HL-60/S4 (cell line): ENCODE data around the gene PPBP.
"Not testable (repeated sequence)": the region's sequence is repeated elsewhere in the genome, so short reads cannot be mapped to it uniquely, and the experiment has no call there.

Experiments
- in situ Hi-C: fragments of 300-500 bp; cut with MboI; formaldehyde crosslinking; loops from 2 replicates; pipeline ENCODE4 v1.14.3; 2022; ENCODE audit warnings: low sequenced_read_pairs

PPBP gene

DNA sequence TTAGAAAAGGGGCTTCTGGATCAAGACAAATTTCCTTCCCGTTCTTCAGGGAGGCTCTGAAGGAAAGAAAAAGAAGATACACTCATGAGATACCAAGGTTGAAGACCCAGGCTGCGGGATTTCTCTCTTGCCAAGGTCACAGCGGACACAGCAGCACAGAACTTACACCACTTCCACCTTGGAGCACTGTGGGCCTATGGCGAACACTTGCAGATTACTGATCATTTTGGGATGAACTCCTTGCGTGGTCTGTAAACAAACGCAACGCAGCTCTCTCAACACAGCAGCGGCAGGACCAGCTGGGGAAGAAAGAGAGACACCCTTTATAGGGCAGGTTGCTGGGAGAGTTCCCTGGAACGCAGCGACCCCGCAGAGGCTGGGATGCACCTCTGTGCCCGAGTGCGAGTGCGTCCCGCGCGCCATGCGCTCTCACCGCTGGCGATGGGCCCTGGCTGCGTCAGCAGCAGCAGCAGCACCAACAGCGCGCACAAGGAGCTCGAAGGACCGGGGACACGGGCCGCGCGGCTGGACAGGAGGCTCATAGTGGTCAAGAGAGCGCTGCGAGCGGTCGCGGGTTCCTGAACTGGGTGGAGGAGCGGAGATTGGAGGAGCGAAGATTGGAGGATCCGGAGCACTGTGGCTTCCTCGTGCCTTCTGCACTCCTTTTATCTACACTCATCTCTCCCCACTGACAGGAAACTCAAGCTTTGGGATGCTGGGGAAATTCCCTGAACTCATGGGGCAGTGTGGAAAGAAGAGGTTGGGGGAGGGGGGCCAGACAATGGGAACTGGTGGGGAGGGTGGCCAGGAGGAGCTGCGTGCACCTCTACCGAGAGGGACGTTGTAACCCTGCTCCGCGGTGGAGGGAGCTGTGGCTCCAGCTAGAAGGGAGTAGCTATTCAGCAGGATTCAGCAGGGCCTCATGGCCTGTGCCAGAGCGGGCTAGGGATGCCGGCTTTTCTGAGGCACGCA lies 10.3 kb upstream of the PPBP start, which contains the start of gene CXCL5:
TSS of gene CXCL5 (minus strand) at position 638 of the 972 bp plus-strand sequence. CDS start at position 542, 96 bp downstream.
- in situ Hi-C loops: no loop called here

DNA sequence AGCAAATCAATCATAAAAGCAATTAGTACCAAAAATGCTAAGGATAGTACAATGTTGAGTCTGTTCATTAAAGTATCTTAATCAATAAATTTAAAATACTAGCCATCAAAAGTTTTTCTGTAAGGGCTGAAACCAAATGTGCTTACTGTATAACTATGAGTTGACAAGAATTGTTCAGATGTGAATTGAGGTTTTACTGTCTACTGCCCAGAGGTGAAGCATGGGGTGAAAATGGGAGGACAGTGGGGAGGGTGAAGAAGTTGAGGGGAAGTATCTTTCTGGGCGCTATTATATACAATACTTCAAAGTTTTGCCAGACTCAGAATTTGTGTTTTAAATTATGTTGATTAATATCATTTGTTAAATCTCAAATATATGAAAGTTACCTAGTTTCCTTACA lies 4.1 kb upstream of the PPBP start:
- in situ Hi-C loops: no loop called here

GRCh38 chr4:73991742-73992000 lies 3.7 kb upstream of the PPBP start:
- in situ Hi-C loops: no loop called here

GRCh38 chr4:73990988-73991741 lies 3.2 kb upstream of the PPBP start:
- in situ Hi-C loops: no loop called here

- in situ Hi-C loops: no loop called here
Observed at GRCh38 chr4:73989928-73990327, 1.9 kb upstream of the PPBP start.

- in situ Hi-C loops: no loop called here
Observed at GRCh38 chr4:73989031-73989430, 1.0 kb upstream of the PPBP start.

DNA sequence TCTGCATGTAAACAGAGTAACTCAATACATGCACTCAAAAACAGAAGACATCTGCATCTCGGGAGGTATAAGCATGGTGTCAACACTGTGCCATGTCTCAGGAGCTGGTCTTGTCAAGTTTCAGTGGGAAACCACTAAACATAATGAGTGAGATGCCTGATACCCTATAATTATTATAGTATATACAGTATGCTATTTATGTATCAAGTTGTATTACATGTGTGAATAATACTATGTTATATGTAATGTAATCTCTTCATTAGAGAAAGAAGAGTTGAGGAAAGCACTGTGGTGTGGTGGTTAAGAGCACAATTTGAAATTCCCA lies 2.5 kb downstream of the PPBP start:
- in situ Hi-C loops: no loop called here

- in situ Hi-C loops: no loop called here
Observed at GRCh38 chr4:73984736-73985527, 3.1 kb downstream of the PPBP start.

DNA sequence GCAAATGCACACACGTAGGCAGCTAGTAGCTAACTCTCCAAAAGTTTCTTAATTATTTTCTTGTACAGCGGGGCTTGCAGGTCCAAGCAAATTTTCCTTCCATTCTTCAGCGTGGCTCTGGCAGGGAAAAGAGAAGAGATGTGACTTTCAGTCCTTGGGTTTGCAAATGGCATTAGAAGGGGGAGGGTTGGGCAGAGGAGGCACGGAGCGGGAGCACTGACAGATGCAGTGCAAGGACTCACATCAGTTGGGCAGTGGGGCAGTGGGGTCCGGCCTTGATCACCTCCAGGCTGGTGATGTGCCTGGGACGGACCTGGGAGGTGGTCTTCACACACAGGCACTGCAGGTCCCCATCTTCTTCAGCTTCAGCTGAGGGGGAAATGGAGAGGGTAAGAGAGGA lies 6.8 kb downstream of the PPBP start:
- in situ Hi-C loops: not testable (repeated sequence)

- in situ Hi-C loops: no loop called here
Observed at GRCh38 chr4:73979407-73979957, 8.5 kb downstream of the PPBP start.

GRCh38 chr4:73978886-73979285 lies 9.1 kb downstream of the PPBP start:
- in situ Hi-C loops: no loop called here

DNA sequence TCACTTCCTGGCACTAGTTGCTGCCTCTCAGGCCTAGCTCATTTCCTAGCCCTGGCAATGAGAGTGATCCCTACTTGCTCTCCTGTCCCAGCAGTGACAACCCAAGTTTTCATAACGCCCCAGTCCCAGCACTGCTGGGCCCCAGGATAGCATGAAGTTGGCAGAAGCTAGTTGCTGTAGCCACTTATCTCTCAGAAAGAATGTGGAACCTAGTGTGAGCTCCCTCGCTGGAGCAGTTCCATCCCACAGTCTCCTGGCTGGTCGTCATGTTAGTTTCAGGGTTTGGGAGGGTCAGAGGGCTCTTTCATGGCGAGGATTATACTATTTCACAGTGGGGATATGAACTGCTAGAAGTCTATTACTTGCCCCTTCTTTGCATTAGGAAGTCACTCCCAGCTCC lies 11.3 kb downstream of the PPBP start:
- in situ Hi-C loops: no loop called here

GRCh38 chr4:73976217-73976616 lies 11.8 kb downstream of the PPBP start:
- in situ Hi-C loops: no loop called here

GRCh38 chr4:73974352-73974751 lies 13.6 kb downstream of the PPBP start:
- in situ Hi-C loops: no loop called here

DNA sequence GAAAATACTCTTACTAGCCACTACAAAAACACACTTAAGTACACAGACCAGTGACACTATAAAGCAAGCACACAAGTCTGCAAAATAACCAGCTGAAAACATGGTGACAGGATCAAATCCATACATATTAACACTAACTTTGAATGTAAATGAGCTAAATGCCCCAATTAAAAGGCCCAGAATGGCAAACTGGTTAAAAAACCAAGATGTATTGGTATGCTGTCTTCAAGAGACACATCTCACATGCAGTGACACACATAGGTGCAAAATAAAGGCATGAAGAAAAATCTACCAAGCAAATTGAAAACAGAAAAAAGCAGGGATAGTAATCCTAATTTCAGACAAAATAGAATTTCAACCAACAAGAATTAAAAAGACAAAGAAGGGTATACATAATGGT lies 17.0 kb downstream of the PPBP start:
- in situ Hi-C loops: no loop called here

DNA sequence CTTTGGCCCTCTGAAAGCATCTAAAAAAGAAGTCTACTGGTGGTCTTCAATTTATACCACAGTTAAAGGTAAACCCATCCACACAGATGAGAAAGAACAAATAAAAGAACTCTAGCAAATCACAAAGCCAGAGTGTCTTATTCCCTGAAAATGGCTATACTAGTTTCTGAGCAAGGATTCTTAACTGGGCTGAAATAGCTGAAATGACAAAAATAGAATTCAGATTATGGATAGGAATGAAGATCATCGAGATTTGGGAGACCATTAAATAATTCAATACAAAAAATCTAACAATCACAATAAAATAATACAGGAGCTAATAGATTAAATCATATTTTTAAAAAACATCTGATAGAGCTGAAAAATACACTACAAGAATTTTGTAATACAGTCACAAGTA lies 18.0 kb downstream of the PPBP start:
- in situ Hi-C loops: no loop called here

DNA sequence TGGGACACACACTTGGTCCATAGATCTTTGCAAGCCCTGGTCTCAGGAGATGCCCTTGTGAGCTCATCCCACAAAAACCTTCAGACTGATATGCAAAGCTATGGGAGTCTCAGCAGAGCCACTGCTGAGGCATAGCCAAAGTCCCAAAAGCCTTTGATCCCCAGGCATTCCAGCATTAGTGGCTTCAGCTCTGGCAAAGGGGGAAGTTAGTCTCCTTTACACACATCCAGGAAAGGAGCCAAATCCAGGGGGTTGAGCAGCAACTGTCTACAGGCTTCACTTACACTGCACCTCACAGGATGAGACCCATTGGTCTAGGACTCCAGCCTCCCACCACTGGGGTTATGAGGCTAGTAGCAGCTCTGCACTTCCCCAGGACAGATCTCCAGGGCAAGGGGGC lies 20.1 kb downstream of the PPBP start:
- in situ Hi-C loops: no loop called here

DNA sequence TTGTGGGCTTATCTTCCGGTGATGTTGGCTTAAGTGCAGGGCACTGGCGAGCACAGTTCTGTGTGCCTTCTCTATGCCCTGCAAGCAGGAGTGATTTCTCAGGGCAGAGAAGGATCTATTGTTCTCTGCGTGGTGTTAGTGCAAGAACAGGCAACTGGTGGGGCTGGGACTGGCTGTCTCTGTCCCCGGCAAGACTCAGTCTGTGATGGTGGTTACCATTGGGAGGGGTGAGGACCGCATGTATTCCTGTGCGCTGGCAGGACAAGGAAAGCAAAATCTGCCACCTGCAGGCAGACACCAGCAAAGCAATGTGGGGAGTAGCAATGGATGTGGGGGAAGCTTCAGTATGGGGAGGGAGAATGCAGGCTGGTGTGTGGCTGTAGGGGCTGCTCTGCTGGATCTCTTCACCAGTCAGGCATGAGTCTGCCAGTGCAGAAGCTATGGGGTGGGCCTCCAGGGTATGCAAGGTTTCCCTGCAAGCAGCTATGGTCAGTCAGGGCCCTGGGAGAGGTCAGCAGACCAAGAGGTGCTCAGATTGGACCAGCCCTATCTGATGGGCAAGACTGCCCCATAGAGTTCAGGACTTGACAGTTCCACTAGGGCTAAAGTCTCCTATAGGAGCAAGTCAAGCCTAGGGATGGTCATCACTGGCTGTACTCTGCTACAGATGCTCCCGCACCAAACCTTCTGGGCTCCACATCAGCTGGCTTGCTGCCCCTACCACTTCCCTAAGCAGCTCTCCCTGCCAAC lies 23.0 kb downstream of the PPBP start:
- in situ Hi-C loops: no loop called here

- in situ Hi-C loops: no loop called here
Observed at GRCh38 chr4:73962724-73963123, 25.3 kb downstream of the PPBP start.

DNA sequence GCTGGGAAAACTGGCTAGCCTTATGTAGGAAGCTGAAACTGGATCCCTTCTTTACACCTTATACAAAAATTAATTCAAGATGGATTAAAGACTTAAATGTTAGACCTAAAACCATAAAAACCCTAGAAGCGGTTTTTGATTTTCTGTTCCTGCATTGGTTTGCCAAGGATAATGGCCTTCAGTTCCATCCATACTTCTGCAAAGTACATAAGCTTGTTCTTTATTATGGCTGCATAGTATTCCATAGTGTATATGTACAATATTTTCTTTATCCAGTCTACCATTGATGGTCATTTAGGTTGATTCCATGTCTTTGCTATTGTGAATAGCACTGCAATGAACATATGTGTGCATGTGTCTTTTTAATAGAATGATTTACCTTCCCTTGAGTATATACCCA lies 28.9 kb downstream of the PPBP start:
- in situ Hi-C loops: not testable (repeated sequence)

DNA sequence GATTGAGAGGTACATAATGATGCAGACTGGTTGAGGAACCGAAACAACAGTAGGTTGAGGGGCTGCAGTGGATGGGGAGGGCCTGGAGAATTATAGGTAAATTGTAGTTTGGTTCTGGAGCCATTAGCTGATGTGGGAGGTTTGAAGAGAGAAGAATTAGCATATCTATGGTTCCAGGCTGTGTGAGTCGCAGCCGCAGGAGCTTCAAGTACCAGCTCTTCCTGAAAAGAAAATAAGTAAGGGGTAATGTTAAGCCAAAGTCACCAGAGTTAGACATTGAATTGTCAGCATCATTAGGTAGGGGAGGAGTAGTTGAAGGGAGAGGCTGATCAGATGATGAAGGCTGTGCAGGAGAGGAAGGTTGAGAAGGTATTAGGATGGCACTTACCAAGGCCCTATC lies 35.6 kb downstream of the PPBP start:
- in situ Hi-C loops: no loop called here
